Uterus (tissue), 2 donors: ENCODE results near the gene ASAP3.

ENCODE experiments used
- POLR2A ChIP-seq, 2 donors: fragments of 450-650 bp; IDR thresholded peaks; one replicate each; pipeline ENCODE4 v1.6.1; 2016; ENCODE audit warnings: antibody characterized with exemption in 2 of 2, mild to moderate bottlenecking in 1 of 2, moderate library complexity in 1 of 2
- TF ChIP-seq, protein P1 (sequence below), 4 experiments: fragments of 200-600 bp in 2 of 4; fragments of 450-650 bp in 2 of 4; sonication (generic) in 2 of 4; IDR thresholded peaks; one replicate each; pipeline ENCODE4 v1.5.1; 2016 to 2019; ENCODE audit warnings: antibody characterized with exemption in 4 of 4, mild to moderate bottlenecking in 2 of 4, moderate library complexity in 1 of 4

- TF ChIP-seq, protein P1, sequence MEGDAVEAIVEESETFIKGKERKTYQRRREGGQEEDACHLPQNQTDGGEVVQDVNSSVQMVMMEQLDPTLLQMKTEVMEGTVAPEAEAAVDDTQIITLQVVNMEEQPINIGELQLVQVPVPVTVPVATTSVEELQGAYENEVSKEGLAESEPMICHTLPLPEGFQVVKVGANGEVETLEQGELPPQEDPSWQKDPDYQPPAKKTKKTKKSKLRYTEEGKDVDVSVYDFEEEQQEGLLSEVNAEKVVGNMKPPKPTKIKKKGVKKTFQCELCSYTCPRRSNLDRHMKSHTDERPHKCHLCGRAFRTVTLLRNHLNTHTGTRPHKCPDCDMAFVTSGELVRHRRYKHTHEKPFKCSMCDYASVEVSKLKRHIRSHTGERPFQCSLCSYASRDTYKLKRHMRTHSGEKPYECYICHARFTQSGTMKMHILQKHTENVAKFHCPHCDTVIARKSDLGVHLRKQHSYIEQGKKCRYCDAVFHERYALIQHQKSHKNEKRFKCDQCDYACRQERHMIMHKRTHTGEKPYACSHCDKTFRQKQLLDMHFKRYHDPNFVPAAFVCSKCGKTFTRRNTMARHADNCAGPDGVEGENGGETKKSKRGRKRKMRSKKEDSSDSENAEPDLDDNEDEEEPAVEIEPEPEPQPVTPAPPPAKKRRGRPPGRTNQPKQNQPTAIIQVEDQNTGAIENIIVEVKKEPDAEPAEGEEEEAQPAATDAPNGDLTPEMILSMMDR (IDR thresholded peaks at IDR 0.05): no peak
- no peak for TF ChIP-seq POLR2A (IDR thresholded peaks at IDR 0.05)
These were observed 27.8 kb downstream of the ASAP3 start for GRCh38 chr1:23456226-23456625.
